Activated T-cell treated with anti-CD3 and anti-CD28 coated beads for 1 hour (primary cell): Measurements from ENCODE around the gene NPM1.
"Not testable (repeated sequence)": the region's sequence is repeated elsewhere in the genome, so short reads cannot be mapped to it uniquely, and the experiment has no call there.

Source experiments
- DNase-seq: peaks from one replicate; pipeline ENCODE4 v3.0.0-alpha.2; 2020; ENCODE audit warnings: low read depth

Gene NPM1, protein sequence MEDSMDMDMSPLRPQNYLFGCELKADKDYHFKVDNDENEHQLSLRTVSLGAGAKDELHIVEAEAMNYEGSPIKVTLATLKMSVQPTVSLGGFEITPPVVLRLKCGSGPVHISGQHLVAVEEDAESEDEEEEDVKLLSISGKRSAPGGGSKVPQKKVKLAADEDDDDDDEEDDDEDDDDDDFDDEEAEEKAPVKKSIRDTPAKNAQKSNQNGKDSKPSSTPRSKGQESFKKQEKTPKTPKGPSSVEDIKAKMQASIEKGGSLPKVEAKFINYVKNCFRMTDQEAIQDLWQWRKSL

DNA sequence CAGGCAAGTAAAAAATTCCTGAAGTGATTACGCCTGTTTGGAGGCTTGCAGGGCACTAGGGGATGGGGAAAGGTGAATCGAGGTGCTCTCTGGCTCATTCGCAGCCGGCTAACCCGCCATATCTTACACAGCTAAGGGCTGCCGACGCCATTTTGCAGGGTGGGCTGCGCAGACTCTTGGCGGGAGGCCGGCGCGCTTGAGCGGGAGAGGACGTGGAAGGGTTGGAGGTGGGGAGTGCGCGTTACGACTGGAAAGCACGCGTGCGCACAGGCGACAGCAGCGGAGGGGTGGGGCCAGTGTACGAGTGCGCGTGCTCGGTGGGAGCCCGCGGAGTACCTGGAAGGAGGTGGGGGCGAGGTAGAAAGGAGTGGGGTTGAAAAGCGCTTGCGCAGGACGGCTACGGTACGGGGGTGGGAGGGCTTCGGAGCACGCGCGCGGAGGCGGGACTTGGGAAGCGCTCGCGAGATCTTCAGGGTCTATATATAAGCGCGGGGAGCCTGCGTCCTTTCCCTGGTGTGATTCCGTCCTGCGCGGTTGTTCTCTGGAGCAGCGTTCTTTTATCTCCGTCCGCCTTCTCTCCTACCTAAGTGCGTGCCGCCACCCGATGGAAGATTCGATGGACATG lies at the start of gene NPM1:
TSS of gene NPM1 (plus strand) at position 505 of the 625 bp plus-strand sequence. CDS start at position 605, 100 bp downstream.
- peak; percentile 95 for DNase-seq

DNA sequence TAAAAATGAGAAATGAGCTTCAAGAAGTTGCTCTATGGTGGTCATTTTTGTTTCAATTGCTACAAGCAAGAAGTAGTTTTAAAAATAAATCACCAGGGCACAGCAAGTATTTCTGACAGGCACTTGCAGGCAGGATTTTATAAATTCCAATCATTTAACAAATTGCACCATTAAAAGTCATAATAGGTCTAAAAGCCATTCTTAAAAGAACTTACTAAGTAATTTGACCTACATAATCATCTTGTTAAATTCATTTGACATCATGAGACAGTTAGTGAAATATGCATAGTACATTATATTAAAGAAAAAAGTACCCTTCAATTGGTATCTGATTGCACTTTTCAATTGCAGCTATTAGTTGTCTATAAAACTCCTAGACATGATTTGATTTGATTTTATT lies 47.6 kb upstream of the NPM1 start:
- DNase-seq, result no peak

DNA sequence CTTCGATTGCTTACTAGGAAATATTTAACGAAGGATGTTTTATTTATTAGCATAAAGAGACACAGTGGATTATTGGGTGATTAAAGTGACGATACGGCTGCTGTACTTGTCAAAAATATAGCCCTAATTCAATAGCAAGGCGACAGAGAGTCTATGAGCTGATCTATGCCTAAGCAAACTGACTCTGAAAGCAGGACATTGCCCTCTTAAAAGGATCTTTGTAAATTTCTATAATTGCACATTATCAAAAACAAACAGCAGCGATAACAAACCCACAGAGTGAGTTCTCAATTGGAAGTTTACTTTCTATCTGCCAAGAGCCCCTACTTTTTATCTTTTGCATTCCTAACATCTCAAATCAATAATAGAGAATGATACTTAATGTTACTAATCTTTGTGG lies 47.2 kb upstream of the NPM1 start:
- no peak for DNase-seq

DNA sequence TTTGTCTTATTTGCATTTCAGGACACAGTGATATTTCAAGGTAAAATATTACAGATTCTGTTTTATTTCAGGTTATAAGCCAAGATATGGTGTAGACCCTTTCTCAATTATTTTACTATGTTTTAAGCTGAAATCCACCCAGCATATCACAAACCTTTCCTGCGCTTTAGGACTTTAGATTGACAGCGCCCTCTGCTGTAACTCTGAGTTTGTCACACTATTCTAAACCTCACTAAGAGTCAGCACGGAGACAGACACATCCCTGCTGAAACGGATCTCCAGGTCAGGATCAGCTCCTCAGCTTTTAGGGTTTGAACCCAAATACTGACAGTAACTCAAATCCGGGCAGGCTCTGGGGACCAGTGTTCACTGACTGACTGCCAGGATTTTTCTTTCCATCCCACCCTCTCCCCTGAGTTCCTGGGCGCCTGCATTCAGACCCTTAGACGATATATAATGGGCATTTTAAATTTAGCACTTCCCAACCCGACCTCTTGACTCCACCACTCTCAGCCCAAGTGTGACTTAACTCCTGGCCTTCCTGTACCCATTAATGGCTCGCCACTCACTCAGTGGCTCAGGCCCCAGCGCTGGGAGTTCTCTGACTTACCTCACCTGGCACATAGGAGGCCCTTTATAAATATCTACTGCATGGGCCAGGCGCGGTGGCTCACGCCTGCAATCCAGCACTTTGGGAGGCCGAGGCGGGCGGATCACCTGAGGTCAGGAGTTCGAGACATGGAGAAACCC lies 45.1 kb upstream of the NPM1 start:
- no peak for DNase-seq

DNA sequence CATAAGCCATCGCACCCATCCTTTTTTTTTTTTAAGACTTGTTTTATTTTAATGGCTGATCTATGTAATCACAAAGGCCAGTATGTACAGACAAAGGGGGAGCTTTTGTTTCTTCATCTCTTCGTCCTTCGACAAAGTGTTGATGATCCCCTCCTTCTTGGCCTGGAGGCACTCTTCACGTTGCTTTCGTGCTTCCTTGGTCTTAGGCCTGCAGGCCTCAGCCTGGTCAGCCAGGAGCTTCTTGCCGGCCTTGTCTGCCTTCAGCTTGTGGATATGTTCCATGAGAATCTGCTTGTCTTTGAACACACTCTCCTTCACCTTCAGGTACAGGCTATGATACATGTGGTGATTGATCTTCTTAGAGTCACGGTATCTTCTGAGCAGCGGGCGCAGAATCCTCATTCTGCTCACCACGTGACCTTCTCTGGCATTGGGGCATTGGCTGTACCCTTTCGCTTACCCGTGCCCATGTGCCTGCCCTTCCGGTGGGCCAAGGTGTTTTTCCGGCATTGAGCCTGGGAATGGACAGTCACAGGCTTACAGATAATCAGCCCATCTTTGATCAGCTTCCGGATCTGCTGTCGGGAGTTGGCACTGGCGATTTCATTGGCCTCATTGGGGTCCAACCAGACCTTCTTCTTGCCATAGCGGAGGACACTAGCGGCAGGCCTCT lies 42.6 kb upstream of the NPM1 start:
- DNase-seq, result no peak

DNA sequence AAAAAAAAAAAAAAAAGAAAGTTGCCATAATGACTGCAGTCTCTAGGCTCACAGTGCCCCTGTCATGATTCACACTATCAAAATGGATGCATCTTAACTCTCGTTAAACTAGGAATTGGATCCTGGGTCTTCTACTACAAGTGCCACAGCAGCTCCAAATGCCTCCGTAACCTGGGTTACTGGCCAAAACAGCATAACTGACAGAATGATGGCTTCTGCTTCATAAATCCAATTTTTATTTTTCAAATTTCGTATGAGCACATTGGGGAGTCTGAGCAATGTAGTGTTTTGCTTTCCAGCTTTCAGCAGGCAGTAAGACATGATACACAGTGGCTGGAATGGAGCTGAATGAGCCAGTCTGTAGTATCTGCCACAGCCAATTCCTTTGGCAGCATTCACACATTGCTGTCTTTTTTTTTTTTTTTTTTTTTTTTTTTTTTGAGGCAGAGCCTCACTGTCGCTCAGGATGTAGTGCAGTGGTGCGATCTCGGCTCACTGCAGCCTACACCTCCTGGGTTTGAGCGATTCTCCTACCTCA lies 36.0 kb upstream of the NPM1 start:
- DNase-seq, result no peak

DNA sequence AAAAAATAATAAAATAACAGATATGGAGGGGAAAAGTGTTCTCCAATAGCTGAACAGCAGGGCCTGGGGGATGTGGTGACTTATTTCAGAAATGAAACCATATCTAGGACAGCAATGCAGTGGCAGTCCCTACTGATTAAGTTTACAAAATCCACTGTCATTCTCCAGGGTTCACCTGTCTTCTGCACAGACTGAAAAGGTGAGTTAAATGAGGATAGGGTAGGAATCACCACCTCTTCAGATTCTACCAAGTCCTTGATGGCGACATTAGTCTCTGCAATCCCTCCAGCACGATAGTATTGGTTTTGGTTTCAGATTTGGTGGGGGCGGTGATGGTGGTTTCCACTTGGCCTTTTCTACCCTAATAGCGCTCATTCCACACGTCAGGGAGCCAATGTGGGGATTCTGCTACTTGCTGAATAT lies 32.3 kb upstream of the NPM1 start:
- no peak for DNase-seq

DNA sequence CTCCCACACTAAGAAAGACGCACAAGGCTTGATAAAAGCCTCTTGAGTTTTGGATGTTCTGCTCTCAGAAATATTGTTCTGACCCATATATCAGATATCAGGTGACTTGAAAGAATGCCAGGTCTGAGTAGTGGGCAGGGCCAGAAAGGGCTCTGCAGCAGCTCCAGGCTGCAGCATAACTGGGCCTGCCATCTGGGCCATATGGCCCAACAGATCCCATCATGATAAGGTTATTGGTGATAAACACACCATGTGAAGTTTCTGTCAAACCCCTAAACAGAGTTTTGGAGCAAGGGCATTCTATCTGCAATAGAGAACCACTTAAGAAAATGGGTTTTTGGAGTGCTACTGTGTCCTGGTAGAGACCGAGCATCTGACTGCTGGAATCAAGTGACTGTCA lies 29.8 kb upstream of the NPM1 start:
- no peak for DNase-seq

DNA sequence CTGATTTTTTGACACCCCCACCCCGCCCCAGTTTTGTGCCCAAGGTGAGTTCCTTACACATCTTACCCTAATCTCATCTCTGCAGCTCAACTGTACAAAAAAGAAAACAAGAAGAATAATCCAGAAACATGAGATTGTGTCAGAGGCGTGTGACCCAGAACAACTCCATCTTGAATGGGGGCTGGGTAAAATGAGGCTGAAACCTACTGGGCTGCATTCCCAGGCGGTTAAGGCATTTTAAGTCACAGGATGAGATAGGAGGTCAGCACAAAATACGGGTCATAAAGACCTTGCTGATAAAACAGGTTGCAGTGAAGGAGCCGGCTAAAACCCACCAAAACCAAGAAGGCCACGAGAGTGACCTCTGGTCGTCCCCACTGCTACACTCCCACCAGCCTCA lies 26.5 kb upstream of the NPM1 start:
- not testable (repeated sequence) for DNase-seq

DNA sequence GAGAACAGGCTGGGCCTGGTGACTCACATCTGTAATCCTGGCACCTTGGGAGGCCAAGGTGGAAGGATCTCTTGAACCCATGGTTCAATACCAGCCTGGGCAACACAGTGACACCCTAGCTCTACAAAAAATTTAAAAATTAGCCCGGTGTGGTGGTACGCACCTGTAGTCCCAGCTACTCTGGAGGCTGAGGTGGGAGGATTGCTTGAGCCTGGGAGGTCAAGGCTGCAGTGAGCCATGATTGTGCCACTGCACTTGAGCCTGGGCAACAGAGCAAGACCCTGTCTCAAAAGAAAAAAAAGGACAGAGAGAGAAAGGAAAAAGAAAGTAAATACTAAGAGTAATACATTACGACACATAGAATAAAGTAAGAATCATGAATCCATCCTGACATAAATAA lies 24.4 kb upstream of the NPM1 start:
- not testable (repeated sequence) for DNase-seq

DNA sequence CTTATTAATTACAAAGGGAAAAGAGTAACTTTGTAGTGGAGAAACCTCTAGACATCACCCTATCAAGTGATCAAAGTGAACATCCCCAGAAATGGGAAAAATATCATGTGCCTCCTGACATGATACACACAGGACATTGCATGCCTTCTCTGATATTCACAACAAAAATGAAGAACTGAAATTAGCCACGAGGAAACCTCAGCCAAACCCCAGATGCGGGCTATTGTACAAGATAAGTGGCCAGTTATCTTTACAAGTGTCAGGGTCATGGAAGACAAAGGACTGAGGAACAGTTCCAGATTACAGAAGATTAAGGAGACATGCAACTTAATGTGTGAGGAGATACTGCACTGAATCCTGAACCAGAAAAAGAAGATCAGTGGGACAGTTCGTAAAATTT lies 23.8 kb upstream of the NPM1 start:
- DNase-seq, result no peak

DNA sequence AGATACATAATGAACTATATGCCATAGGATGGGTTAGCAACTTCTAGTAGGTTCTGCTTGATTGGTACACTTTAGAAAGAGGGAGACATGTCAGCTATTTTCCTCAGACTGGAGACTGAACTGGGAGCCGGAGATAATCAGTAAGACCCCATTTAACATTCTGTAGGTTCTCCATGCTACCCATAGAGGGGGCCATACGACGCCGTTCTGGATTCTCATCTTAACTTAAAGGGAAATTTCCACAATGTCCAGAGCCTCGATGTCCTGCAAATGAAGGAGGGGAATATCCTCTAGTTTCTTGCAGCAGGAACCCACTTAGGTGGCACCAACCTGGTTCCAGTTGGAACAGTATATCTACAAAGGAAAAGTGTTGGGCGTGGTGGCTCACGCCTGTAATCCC lies 22.3 kb upstream of the NPM1 start:
- no peak for DNase-seq

DNA sequence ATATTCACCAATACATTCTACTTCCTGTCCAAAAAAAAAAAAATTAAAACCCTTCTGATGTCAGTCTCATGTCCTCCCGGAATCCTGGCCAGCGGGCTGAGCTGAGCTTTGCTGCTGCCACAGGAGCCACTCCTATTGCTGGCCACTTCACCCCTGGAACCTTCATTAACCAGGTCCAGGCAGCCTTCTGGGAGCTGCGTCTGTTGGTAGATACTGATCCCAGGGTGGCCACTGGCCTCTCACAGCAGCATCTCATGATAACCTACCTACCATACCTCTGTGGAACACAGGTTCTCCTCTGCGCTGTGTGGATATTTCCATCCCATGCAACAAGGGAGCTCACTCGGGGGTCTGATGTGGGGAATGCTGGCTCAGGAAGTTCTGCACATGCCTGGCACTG lies 21.0 kb upstream of the NPM1 start:
- no peak for DNase-seq

DNA sequence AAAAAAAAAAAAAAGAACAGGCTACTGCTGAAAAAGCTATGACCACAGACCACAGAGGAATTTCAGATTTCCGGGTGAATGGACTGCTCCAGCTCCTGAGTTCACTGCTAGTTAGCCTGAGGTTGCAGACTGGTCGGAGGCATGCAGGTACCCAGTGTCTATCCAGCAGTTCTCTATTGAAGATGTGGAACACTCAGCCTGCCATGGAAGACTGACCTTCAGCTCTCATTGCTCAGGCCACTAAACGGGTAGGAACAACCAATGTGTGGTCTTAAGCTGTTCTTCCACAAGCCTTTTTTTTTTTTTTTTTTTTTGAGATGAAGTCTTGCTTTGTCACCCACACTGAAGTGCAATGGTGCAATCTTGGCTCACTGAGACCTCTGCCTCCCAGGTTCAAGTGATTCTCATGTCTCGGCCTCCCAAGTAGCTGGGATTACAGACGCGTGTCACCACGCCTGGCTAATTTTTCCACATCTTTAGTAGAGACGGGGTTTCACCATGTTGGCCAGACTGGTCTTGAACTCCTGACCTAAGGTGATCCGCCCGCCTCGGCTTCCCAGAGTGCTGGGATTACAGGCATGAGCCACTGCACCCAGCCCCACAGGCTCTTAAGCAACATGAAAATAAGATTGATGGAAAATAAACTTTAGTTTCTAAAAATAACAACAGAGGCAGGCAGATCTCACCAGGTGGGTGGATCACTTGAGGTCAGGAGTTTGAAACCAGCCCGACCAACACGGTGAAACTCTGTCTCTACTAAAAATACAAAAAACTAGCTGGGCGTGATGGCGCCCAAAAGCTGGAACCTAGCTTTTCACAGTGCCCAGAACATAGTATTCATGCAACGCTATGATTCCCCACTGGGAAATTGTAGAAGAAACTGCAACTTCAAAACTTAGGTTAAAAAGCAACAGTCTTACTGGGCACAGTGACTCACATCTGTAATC lies 20.0 kb upstream of the NPM1 start:
- no peak for DNase-seq

DNA sequence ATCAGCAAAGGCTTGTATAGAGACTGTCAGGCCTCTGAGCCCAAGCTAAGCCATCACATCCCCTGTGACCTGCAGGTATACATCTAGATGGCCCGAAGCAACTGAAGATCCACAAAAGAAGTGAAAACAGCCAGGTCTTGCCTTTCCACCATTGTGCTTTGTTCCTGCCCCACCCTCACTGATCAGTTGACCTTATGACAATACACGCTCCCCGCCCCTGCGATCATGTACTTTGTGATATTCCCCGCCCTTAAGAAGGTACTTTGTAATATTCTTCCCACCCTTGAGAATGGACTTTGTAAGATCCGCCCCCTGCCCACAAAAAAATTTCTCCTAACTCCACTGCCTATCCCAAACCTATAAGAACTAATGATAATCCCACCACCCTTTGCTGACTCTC lies 18.6 kb upstream of the NPM1 start:
- no peak for DNase-seq

DNA sequence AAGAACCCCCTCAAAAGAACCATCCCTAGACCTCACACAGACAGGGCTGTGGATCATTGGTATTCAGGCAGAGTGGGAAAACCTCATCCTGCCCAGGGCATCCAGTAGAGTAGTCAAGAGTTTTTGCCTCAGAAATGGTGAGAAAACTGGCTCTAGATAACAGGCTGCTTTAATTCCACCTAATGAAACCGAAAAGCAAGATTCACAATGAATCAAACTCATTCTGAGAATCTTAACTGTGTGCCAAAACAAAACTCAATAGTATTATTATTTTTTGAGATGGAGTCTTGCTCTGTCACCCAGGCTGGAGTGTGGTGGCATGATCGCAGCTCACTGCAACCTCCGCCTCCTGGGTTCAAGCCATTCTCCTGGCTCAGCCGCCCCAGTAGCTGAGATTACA lies 17.8 kb upstream of the NPM1 start:
- DNase-seq, result no peak

DNA sequence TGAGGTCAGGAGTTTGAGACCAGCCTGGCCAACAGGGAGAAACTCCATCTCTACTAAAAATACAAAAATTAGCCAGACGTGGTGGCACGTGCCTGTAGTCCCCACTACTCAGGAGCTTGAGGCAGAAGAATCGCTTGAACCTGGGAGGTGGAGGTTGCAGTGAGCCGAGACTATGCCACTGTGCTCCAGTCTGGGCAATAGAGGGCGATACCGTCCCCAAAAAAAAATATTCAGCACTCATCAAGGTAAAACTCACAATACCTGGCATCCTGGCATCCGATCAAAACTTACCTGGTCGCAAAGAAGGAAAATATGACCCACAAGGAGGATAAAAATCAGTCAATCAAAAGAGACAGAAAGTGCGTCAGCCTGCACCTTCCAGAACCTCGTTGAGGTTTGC lies 16.8 kb upstream of the NPM1 start:
- not testable (repeated sequence) for DNase-seq

DNA sequence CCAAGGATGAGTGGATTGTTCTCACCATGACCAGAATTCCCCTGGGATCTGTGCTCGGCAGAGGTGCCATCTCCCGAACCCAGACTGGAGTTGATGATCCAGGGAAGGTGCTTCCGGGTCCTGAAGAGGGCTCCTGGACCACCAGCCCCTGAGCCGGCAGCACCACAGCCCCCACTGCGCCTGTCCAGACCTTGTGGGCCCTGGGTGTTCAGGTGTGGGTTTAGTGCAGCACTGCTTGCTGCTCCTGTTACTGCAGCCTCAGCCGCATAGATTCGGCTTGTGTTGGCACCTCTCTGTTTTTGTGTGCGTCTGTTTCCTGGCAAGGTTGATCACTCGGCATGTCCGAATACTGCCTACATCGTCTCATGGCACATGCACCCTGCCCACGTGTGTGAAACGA lies 16.3 kb upstream of the NPM1 start:
- no peak for DNase-seq

DNA sequence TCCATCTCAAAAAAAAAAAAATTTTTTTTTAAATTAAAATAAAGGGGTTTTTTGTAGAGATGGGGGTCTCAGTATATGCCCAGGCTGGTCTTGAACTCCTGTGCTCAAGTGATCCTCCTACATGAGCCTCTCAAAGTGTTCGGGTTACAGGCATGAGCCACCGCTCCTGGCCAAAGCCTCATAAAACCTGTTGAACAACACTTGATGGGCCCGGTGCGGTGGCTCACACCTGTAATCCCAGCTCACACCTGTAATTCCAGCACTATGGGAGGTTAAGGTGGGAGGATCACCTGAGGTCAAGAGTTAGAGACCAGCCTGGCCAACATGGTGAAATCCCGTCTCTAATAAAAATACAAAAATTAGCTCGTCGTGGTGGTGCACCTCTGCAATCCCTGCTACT lies 7.7 kb upstream of the NPM1 start:
- DNase-seq, result no peak

DNA sequence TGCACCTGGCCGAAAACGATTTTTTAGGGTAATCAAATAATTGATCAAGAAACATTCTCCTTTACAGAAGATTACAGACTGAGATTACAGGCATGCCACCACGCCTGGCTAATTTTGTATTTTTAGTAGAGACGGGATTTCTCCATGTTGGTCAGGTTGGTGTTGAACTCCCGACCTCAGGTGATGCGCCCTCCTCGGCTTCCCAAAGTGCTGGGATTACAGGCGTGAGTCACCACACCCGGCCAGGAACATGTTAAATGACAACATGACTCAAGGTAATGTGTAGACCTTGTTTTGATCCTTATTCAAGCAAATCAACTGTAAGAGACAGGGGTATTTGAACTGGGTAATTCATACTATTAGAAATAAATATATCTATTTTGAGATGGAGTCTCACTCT lies 3.2 kb upstream of the NPM1 start:
- not testable (repeated sequence) for DNase-seq

DNA sequence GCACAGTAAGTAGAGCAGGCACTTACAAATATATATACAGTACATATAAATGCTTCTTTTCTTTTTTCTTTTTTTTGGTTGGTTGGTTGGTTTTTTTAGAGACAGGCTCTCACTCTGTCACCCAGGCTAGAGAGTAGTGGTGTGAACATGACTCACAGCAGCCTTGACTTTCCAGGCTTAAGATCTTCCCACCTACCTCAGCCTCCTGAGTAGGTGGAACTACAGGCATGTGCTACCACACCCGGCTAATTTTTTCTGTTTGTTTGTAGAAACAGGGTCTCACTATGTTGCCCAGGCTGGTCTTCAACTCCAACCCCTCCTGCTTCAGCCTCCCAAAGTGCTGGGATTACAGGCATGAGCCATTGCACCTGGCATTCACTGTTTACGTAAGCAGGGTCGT lies 2.6 kb upstream of the NPM1 start:
- not testable (repeated sequence) for DNase-seq
